ENCODE results near the gene SPART.

GRCh38 chr13:36395280-36395679, 49.1 kb upstream of the SPART start:
- no peak for TF ChIP-seq SIN3A (conservative IDR thresholded peaks at IDR 0.05 in 1 of 2, IDR thresholded peaks at IDR 0.05 in 1 of 2; ENCODE audit: low read depth in 1 of 2, low read length in 2 of 2)
- no peak for TF ChIP-seq BACH1 (IDR thresholded peaks at IDR 0.05; ENCODE audit: low read length)
- TF ChIP-seq RAD21 (IDR thresholded peaks at IDR 0.05 in 1 of 2, conservative IDR thresholded peaks at IDR 0.05 in 1 of 2; ENCODE audit: low read depth in 2 of 2, low read length in 2 of 2) = peak; percentile 47 to 54
- TF ChIP-seq CTCF (IDR thresholded peaks at IDR 0.05; ENCODE audit: control extremely low read depth in 1 of 3, insufficient read depth in 1 of 3, low read depth in 1 of 3, low read length in 3 of 3) = peak in 2 of 3 experiments; percentile 21 to 28; a peak in 2 of 4 replicates
- TF ChIP-seq NANOG (IDR thresholded peaks at IDR 0.05; ENCODE audit: insufficient read depth, low read depth, low read length, poor library complexity, severe bottlenecking) = no peak
- no peak for TF ChIP-seq YY1 (IDR thresholded peaks at IDR 0.05; ENCODE audit: low read depth, low read length)
- TF ChIP-seq KDM5A (IDR thresholded peaks at IDR 0.05; ENCODE audit: low read length) = no peak
- TF ChIP-seq RFX5 (IDR thresholded peaks at IDR 0.05; ENCODE audit: borderline replicate concordance, low read depth, low read length) = no peak
- no peak for TF ChIP-seq BRCA1 (IDR thresholded peaks at IDR 0.05; ENCODE audit: low read depth, low read length)
- TF ChIP-seq USF2 (IDR thresholded peaks at IDR 0.05; ENCODE audit: low read length) = no peak

Measured in H1 (cell line).